HepG2 (cell line): ENCODE results near the gene ETS2. TPM values are rescaled to one million over a fixed set of nuclear protein-coding genes. Genes with fewer than 3 reads are reported as not detected.

ENCODE experiments used
- MAF1 ChIP-seq: sonication (generic); formaldehyde crosslinking; IDR thresholded peaks from 2 replicates; pipeline ENCODE4 v1.5.0; 2020; ENCODE audit warnings: missing genetic modification reagents, borderline replicate concordance
- NBN ChIP-seq: fragments of 450-650 bp; conservative IDR thresholded peaks from 2 replicates; pipeline ENCODE4 v1.6.1; 2017
- NFIC ChIP-seq: IDR thresholded peaks from 2 replicates; pipeline ENCODE4 v1.6.1; 2012; ENCODE audit warnings: mild to moderate bottlenecking, low read length, inconsistent platforms
- RFX1 ChIP-seq: fragments of 450-650 bp; IDR thresholded peaks from 2 replicates; pipeline ENCODE4 v1.6.1; 2017
- ZIK1 ChIP-seq: sonication (generic); formaldehyde crosslinking; IDR thresholded peaks from 2 replicates; pipeline ENCODE4 v1.5.0; 2020; ENCODE audit warnings: mild to moderate bottlenecking, low read depth, missing genetic modification reagents, borderline replicate concordance
- ZNF652 ChIP-seq: IDR thresholded peaks from 2 replicates; pipeline ENCODE4 v1.6.1; 2016; ENCODE audit warnings: low read depth, borderline replicate concordance
- polyA plus RNA-seq, 8 experiments: library from polyadenylated mRNA; depleted of rRNA in 3 of 8; stranded (reverse) in 7 of 8; unstranded in 1 of 8; fragments of >200 nt; fragmentation: Illumina TruSeq in 4 of 8; extraction: Trizol in 4 of 8; gene quantifications; 2 replicates each; pipeline versions ENCODE4 v1.2.1 to v1.2.3, GENCODE V29; 2011 to 2016; ENCODE audit warnings: low read depth in 4 of 8, missing spikeins in 1 of 8, mixed read lengths in 1 of 8; ENCODE audit not compliant: insufficient read depth in 1 of 8
- total RNA-seq, 5 experiments: library from RNA; depleted of rRNA; stranded (reverse); fragments of >200 nt; fragmentation: Illumina TruSeq; extraction: Trizol; gene quantifications; 2 replicates each; pipeline ENCODE4 v1.2.3, GENCODE V29; 2016; ENCODE audit warnings: low read depth in 1 of 5
- TF ChIP-seq, protein P1 (sequence below): sonication (generic); formaldehyde crosslinking; IDR thresholded peaks from 2 replicates; pipeline ENCODE4 v1.4.0; 2020; ENCODE audit warnings: mild to moderate bottlenecking, low read depth, missing genetic modification reagents
- TF ChIP-seq, protein P2 (sequence below): sonication (generic); formaldehyde crosslinking; IDR thresholded peaks from 2 replicates; pipeline ENCODE4 v1.5.1; 2020; ENCODE audit warnings: mild to moderate bottlenecking, missing genetic modification reagents, borderline replicate concordance

The ETS2 gene
- total and polyA plus RNA-seq, 2 of the 13 experiments (the other 11 are each of a cell fraction or from before 2014, with no cell fraction given), result 24.6 to 64.4 TPM

- TF ChIP-seq, protein P1, sequence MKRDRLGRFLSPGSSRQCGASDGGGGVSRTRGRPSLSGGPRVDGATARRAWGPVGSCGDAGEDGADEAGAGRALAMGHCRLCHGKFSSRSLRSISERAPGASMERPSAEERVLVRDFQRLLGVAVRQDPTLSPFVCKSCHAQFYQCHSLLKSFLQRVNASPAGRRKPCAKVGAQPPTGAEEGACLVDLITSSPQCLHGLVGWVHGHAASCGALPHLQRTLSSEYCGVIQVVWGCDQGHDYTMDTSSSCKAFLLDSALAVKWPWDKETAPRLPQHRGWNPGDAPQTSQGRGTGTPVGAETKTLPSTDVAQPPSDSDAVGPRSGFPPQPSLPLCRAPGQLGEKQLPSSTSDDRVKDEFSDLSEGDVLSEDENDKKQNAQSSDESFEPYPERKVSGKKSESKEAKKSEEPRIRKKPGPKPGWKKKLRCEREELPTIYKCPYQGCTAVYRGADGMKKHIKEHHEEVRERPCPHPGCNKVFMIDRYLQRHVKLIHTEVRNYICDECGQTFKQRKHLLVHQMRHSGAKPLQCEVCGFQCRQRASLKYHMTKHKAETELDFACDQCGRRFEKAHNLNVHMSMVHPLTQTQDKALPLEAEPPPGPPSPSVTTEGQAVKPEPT (CRISPR knock-in tag), result no peak
- no peak for TF ChIP-seq MAF1 (CRISPR knock-in tag)
- no peak for TF ChIP-seq NBN
- no peak for TF ChIP-seq RFX1
- no peak for TF ChIP-seq ZIK1 (CRISPR knock-in tag)
- no peak for TF ChIP-seq ZNF652 (CRISPR knock-in tag)
- no peak for TF ChIP-seq NFIC
- TF ChIP-seq, protein P2, sequence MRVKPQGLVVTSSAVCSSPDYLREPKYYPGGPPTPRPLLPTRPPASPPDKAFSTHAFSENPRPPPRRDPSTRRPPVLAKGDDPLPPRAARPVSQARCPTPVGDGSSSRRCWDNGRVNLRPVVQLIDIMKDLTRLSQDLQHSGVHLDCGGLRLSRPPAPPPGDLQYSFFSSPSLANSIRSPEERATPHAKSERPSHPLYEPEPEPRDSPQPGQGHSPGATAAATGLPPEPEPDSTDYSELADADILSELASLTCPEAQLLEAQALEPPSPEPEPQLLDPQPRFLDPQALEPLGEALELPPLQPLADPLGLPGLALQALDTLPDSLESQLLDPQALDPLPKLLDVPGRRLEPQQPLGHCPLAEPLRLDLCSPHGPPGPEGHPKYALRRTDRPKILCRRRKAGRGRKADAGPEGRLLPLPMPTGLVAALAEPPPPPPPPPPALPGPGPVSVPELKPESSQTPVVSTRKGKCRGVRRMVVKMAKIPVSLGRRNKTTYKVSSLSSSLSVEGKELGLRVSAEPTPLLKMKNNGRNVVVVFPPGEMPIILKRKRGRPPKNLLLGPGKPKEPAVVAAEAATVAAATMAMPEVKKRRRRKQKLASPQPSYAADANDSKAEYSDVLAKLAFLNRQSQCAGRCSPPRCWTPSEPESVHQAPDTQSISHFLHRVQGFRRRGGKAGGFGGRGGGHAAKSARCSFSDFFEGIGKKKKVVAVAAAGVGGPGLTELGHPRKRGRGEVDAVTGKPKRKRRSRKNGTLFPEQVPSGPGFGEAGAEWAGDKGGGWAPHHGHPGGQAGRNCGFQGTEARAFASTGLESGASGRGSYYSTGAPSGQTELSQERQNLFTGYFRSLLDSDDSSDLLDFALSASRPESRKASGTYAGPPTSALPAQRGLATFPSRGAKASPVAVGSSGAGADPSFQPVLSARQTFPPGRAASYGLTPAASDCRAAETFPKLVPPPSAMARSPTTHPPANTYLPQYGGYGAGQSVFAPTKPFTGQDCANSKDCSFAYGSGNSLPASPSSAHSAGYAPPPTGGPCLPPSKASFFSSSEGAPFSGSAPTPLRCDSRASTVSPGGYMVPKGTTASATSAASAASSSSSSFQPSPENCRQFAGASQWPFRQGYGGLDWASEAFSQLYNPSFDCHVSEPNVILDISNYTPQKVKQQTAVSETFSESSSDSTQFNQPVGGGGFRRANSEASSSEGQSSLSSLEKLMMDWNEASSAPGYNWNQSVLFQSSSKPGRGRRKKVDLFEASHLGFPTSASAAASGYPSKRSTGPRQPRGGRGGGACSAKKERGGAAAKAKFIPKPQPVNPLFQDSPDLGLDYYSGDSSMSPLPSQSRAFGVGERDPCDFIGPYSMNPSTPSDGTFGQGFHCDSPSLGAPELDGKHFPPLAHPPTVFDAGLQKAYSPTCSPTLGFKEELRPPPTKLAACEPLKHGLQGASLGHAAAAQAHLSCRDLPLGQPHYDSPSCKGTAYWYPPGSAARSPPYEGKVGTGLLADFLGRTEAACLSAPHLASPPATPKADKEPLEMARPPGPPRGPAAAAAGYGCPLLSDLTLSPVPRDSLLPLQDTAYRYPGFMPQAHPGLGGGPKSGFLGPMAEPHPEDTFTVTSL (CRISPR knock-in tag), result no peak
Measured at GRCh38 chr21:38816400-38816977, 10.8 kb downstream of the ETS2 start (continued).
